HL-60 (cell line): ENCODE results near the gene TBL1X.

Source experiments
- DNase-seq, 2 experiments: peaks; one replicate each; pipeline ENCODE4 v3.0.0-alpha.2; 2010 to 2020; ENCODE audit warnings: low read depth in 1 of 2, low spot score in 1 of 2
- H3K27ac ChIP-seq: fragments of 250-450 bp; sonication (Bioruptor Pico); replicated peaks from 2 replicates; pipeline ENCODE4 v1.5.1; 2020; ENCODE audit warnings: mild to moderate bottlenecking, moderate library complexity
- H3K27me3 ChIP-seq: fragments of 250-450 bp; sonication (Bioruptor Pico); 2 replicates; pipeline ENCODE4 v1.5.1; 2021; ENCODE audit warnings: mild to moderate bottlenecking, moderate library complexity; ENCODE audit not compliant: insufficient read depth, poor library complexity, severe bottlenecking
- H3K4me3 ChIP-seq: replicated peaks from 2 replicates; pipeline ENCODE4 v1.5.1; 2011; ENCODE audit warnings: mild to moderate bottlenecking, control low read depth, low read length; ENCODE audit not compliant: insufficient read depth
- GABPA ChIP-seq: IDR thresholded peaks from 2 replicates; pipeline ENCODE4 v1.6.1; 2012; ENCODE audit warnings: low read depth
- POLR2AphosphoS5 ChIP-seq: IDR thresholded peaks from 2 replicates; pipeline ENCODE4 v1.6.1; 2012; ENCODE audit warnings: low read depth
- SPI1 ChIP-seq: IDR thresholded peaks from 2 replicates; pipeline ENCODE4 v1.6.1; 2012; ENCODE audit warnings: low read depth, mild to moderate bottlenecking, borderline replicate concordance
- TF ChIP-seq, protein P1 (sequence below): IDR thresholded peaks from one replicate; pipeline ENCODE4 v1.5.1; 2011; ENCODE audit warnings: low read length, control low read depth, inconsistent platforms; ENCODE audit not compliant: insufficient read depth
- TF ChIP-seq, protein P2 (sequence below): IDR thresholded peaks from 2 replicates; pipeline ENCODE4 v1.6.1; 2012; ENCODE audit warnings: low read depth; ENCODE audit not compliant: insufficient replicate concordance

The TBL1X gene

DNA sequence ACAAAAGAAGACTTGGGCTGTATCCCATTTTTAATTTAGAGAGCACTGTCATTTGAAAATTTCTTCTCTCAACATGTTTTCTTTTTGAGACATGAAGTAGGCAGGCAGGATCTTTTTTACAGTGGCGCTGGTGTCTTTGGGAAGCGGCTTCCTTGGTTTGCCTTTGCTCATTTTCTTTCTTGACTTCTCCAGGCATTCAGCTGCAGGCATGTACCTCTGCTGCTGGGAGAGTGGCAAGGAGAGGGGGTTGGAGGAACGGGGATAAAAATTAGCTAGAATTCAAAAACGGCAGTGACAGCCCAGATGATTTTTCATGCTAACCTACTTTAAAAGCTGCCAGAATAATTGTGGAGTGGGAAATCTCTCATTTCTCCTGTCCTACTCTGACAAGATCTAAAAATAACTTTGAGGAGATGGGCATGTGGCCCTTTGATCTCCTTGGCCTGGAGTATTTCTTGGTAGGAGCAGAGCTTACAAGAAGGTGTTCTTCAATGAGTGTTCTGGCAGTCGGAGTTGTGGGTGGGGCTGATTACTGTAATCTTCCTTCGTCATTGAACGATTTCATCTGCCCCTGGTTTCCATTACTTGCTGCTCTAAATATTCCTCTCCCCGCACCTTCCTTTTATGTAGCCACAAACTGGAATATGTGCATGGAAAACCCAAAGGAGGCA, 54.8 kb downstream of the TBL1X start:
- Histone ChIP-seq H3K27ac (no peak overlapping the region), H3K4me3 (no peak overlapping the region), H3K27me3 (no peaks in the 10 kb centered on the region)
- DNase-seq, result no peak
- TF ChIP-seq SPI1, result no peak
- TF ChIP-seq POLR2AphosphoS5, result no peak
- no peak for TF ChIP-seq GABPA
- TF ChIP-seq, protein P1, sequence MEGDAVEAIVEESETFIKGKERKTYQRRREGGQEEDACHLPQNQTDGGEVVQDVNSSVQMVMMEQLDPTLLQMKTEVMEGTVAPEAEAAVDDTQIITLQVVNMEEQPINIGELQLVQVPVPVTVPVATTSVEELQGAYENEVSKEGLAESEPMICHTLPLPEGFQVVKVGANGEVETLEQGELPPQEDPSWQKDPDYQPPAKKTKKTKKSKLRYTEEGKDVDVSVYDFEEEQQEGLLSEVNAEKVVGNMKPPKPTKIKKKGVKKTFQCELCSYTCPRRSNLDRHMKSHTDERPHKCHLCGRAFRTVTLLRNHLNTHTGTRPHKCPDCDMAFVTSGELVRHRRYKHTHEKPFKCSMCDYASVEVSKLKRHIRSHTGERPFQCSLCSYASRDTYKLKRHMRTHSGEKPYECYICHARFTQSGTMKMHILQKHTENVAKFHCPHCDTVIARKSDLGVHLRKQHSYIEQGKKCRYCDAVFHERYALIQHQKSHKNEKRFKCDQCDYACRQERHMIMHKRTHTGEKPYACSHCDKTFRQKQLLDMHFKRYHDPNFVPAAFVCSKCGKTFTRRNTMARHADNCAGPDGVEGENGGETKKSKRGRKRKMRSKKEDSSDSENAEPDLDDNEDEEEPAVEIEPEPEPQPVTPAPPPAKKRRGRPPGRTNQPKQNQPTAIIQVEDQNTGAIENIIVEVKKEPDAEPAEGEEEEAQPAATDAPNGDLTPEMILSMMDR, result no peak

DNA sequence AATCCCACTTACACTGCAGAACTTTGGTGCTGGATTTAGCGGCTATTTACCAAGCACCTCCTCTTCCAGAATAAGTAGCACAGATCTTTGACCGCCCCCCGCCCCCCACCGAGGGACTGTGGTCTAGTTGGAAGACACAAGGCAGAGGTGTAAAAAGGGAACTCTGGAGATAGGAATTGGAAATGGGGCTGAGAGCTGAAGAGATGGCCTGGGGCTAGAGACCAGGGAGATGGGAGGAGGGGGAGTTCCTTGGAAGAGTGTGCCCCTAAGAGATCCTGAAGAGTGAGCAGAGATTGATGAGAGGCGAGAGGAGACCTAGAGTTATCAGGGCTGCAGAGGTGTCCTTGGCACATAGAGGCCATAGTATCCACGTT, 55.3 kb downstream of the TBL1X start:
- DNase-seq, result no peak
- H3K27me3 ChIP-seq, result no peaks in the 10 kb centered on the region
- TF ChIP-seq, protein P2, sequence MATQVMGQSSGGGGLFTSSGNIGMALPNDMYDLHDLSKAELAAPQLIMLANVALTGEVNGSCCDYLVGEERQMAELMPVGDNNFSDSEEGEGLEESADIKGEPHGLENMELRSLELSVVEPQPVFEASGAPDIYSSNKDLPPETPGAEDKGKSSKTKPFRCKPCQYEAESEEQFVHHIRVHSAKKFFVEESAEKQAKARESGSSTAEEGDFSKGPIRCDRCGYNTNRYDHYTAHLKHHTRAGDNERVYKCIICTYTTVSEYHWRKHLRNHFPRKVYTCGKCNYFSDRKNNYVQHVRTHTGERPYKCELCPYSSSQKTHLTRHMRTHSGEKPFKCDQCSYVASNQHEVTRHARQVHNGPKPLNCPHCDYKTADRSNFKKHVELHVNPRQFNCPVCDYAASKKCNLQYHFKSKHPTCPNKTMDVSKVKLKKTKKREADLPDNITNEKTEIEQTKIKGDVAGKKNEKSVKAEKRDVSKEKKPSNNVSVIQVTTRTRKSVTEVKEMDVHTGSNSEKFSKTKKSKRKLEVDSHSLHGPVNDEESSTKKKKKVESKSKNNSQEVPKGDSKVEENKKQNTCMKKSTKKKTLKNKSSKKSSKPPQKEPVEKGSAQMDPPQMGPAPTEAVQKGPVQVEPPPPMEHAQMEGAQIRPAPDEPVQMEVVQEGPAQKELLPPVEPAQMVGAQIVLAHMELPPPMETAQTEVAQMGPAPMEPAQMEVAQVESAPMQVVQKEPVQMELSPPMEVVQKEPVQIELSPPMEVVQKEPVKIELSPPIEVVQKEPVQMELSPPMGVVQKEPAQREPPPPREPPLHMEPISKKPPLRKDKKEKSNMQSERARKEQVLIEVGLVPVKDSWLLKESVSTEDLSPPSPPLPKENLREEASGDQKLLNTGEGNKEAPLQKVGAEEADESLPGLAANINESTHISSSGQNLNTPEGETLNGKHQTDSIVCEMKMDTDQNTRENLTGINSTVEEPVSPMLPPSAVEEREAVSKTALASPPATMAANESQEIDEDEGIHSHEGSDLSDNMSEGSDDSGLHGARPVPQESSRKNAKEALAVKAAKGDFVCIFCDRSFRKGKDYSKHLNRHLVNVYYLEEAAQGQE, result no peak
- TF ChIP-seq SPI1 (no peak), GABPA (no peak), POLR2AphosphoS5 (no peak)
- TF ChIP-seq, protein P1, result no peak
- no peak overlapping the region for H3K27ac ChIP-seq
- H3K4me3 ChIP-seq, result no peak overlapping the region

DNA sequence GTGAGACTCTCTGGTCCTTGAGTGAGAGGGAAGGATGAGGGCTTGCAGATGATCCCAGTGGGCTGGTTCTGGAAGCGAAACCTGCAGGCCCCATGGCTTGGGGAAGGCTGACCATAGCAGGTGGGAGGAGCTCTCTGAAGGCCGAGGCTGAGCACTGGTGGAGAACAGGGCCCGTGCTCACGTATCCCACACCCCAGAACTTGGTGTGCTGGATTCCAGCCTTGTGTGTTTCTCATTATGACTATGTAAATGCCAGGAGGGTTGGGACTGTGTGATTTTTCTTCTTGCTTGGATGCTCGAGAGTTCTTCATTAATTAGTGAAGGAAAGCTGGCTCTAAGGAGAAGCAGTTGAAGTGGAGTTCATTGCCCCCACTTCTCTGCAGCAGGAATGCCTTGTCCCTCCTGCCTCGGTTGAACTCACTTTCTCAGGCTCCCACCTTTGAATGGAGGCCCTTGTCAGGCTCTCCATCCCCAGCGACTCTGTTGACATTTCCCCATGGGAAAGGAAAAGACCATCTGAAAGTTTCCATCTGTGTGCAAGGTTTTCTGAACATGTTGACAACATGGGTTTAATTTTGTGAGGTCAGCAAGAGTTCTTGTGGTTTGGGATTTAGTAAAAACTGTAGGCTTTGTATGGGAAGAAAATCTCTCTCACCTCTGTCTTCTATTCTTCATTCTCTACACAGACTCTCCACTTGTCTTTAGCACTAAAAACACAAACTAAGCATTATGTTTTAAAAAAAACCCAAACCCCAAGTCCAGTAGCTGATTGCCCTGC, 57.7 kb downstream of the TBL1X start:
- no peak for DNase-seq
- H3K4me3 ChIP-seq, result no peak overlapping the region
- H3K27ac ChIP-seq, result no peak overlapping the region
- TF ChIP-seq GABPA, result no peak
- no peak for TF ChIP-seq SPI1
- TF ChIP-seq, protein P2, result no peak
- TF ChIP-seq, protein P1, result no peak
- no peak for TF ChIP-seq POLR2AphosphoS5
- no peaks in the 10 kb centered on the region for H3K27me3 ChIP-seq
